HUES48 (cell line): Measurements from ENCODE around the gene KATNAL2.

Experiments
- H3K27ac ChIP-seq: one replicate; pipeline ENCODE4 v1.7.0; 2013; ENCODE audit warnings: low read depth, low read length, inconsistent platforms
- H3K27me3 ChIP-seq: 2 replicates; pipeline ENCODE4 v1.6.1; 2013; ENCODE audit warnings: mild to moderate bottlenecking, low read length; ENCODE audit not compliant: control insufficient read depth, insufficient read depth
- H3K36me3 ChIP-seq: 2 replicates; pipeline ENCODE4 v1.6.1; 2013; ENCODE audit warnings: low read length; ENCODE audit not compliant: control insufficient read depth, insufficient read depth
- H3K4me1 ChIP-seq: 2 replicates; pipeline ENCODE4 v1.6.1; 2013; ENCODE audit warnings: mild to moderate bottlenecking, low read length; ENCODE audit not compliant: control insufficient read depth, insufficient read depth
- H3K4me3 ChIP-seq: 2 replicates; pipeline ENCODE4 v1.5.1; 2013; ENCODE audit warnings: mild to moderate bottlenecking, low read depth, low read length
- H3K9ac ChIP-seq: 2 replicates; pipeline ENCODE4 v1.6.1; 2013; ENCODE audit warnings: mild to moderate bottlenecking, low read depth, low read length, moderate library complexity
- H3K9me3 ChIP-seq: 2 replicates; pipeline ENCODE4 v1.6.1; 2013; ENCODE audit warnings: low read length; ENCODE audit not compliant: control insufficient read depth, insufficient read depth

Gene KATNAL2

DNA sequence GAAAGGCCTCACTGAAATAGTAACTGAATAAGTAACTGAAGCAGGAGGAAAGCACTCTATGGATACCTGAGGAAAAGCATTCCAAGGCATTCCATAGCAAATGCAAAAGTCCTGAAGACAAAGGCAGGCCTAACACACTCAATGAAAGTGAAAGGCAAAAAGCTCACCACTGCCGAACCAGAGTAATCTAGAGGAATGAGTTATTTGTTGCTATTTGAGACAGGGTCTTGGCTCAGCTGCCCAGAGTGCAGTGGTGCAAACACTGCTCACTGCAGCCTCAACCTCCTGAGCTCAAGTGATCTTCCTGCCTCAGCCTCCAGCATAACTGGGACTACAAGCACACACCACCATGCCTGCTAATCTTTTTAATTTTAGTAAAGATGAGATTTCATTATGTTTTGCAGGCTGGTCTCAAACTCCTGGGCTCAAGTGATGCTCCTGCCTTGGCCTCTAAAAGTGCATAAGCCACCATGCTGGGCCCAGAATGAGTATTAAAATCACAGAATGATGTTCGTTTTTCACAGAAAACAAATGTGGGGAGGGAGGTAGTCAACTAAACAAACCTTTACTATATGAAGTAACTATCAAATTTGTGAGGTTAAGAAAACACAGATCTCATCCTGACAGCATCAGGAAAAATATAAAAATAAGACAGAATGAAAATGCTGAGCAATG is 18.0 kb upstream of the KATNAL2 start:
- H3K4me3 ChIP-seq, result no peak overlapping the region
- H3K36me3 ChIP-seq, result no peaks in the 10 kb centered on the region
- H3K4me1 ChIP-seq, result peaks cover 15% of the 10 kb centered on the region
- H3K27ac ChIP-seq, result peak overlapping the region; percentile 78
- H3K9me3 ChIP-seq, result no peaks in the 10 kb centered on the region
- no peaks in the 10 kb centered on the region for H3K27me3 ChIP-seq
- peak overlapping the region; percentile 14; the same call in 1 of the 2 replicates for H3K9ac ChIP-seq

GRCh38 chr18:46903406-46903805 is 14.0 kb upstream of the KATNAL2 start:
- peaks cover 14% of the 10 kb centered on the region for H3K4me1 ChIP-seq
- 0 out of 2 replicates have a peak, but pooled peaks cover 2% of the 10 kb centered on the region for H3K9me3 ChIP-seq
- no peak overlapping the region for H3K27ac ChIP-seq
- no peak overlapping the region for H3K9ac ChIP-seq
- H3K36me3 ChIP-seq, result 0 out of 2 replicates have a peak, but pooled peaks cover 3% of the 10 kb centered on the region
- H3K4me3 ChIP-seq, result no peak overlapping the region
- no peaks in the 10 kb centered on the region for H3K27me3 ChIP-seq

DNA sequence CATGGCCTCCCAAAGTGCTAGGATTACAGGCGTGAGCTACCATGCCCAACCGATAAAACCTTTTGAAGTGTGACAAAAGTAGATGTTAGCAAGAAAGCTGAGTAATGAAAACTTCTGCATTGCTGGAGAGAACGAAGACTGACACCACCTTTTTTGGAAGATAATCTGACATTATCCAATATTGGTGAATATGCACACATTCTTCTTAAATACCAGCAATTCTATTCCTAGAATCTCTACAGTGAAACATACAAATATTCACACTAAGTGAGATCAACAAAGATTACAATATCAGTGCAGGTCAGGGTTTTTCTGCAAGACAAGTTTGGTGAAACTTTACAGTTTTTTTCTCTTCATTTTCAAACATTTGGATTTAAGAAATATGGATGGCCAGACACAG is 7.9 kb upstream of the KATNAL2 start:
- Histone ChIP-seq H3K9ac (no peak overlapping the region), H3K9me3 (0 out of 2 replicates have a peak, but pooled peaks cover 2% of the 10 kb centered on the region), H3K27me3 (no peaks in the 10 kb centered on the region), H3K4me1 (peaks cover 38% of the 10 kb centered on the region), H3K4me3 (no peak overlapping the region), H3K36me3 (0 out of 2 replicates have a peak, but pooled peaks cover 3% of the 10 kb centered on the region), H3K27ac (no peak overlapping the region)

DNA sequence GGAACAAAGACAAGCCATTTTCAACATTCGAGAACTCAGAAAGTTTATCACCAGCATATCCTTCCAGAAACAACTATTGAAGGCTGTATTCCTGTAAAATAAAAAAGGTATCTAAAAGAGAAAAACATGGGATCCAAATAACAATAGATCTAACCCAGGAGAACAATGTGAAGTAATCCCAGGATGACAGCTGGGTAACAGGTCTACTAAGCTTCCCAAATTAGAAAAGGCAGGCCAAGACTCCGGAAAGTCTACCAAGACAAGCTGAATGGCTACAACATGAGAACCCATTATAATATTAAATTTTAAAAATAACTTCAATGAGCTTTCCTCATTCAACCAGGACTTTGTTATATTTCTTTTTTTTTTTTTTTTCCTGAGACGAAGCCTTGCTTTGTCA is 6.5 kb upstream of the KATNAL2 start:
- H3K9me3 ChIP-seq, result 0 out of 2 replicates have a peak, but pooled peaks cover 2% of the 10 kb centered on the region
- H3K9ac ChIP-seq, result no peak overlapping the region
- 0 out of 2 replicates have a peak, but pooled peaks cover 3% of the 10 kb centered on the region for H3K36me3 ChIP-seq

GRCh38 chr18:46915800-46916550 is 1.4 kb upstream of the KATNAL2 start:
- H3K4me3 ChIP-seq, result peak overlapping the region; percentile 96
- H3K4me1 ChIP-seq, result peaks cover 45% of the 10 kb centered on the region
- 0 out of 2 replicates have a peak overlapping the region, but pooled peaks have one; percentile 91 for H3K9ac ChIP-seq
- H3K27ac ChIP-seq, result no peak overlapping the region
- no peaks in the 10 kb centered on the region for H3K9me3 ChIP-seq
- no peaks in the 10 kb centered on the region for H3K27me3 ChIP-seq
- H3K36me3 ChIP-seq, result no peaks in the 10 kb centered on the region

More for the DNA sequence above, 6.5 kb upstream of the KATNAL2 start:
- Histone ChIP-seq H3K27me3 (no peaks in the 10 kb centered on the region), H3K27ac (no peak overlapping the region), H3K4me1 (peaks cover 48% of the 10 kb centered on the region), H3K4me3 (no peak overlapping the region)

DNA sequence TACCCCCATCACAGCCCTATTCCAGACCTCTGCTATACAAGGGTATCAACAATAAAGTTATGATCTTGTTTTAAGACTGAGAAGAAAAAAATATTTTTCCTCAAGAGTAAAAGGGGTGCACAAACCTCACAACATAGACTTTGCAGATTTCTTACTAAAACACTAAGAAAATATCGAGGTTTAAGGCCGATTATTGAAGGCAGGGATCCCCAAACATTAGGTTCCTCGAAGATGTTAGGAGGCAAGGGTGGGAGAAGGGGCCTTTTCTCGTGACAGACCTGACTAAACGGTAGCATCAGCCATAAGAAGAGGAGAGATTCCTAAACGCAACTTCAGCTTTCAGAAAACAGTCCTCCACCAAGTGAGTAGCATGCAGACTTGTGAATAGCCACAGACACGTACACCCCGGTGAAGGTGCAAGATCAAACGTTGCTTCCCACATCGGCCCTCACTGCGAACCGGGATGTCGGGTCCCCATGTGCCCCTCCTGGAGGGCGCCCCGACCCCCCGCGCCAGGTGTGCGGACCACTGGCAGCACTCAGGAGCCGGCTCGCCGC is 773 bp upstream of the KATNAL2 start:
- H3K27me3 ChIP-seq, result no peaks in the 10 kb centered on the region
- H3K36me3 ChIP-seq, result no peaks in the 10 kb centered on the region
- H3K9me3 ChIP-seq, result no peaks in the 10 kb centered on the region
- H3K4me1 ChIP-seq, result peaks cover 44% of the 10 kb centered on the region
- H3K9ac ChIP-seq, result peak overlapping the region; percentile 91
- H3K4me3 ChIP-seq, result peak overlapping the region; percentile 96
- H3K27ac ChIP-seq, result peak overlapping the region; percentile 96

DNA sequence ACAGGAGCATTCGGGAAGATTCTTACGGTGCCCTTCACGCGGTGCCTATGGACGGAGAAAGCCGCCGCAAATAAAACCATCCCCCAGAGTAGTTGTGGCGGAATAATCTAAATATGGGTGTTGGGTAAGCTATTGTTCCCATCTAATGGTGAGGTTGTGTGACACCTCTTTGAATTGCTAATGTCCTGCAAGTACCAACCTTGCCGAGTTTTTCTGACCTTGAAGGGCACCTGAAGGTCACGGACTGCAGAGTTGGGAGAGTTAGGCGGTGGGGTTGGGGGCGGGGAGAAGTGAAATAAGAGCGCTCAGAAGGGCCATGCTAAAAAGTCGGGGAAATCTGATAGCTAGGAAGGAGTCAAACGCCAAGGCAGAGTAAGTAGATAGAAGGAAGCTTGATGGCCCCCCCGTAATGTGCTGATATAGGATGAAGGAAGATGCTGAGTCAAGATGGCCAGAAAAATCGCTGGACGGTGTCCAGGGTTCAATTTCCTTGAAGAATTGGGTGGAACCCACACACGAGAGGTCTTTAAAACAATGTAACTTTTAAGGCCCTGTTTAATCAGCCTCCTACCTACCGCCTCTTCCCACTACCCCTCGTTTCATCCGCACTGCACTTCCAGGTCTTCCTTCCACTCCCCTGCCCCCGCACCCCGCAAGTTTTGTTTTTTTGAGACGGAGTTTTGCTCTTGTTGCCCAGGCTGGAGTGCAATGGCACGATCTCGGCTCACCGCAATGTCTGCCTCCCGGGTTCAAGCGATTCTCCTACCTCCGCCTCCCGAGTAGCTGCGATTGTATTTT is 600 bp downstream of the KATNAL2 start:
- peak overlapping the region; percentile 91 for H3K9ac ChIP-seq
- H3K36me3 ChIP-seq, result no peaks in the 10 kb centered on the region
- H3K27ac ChIP-seq, result peak overlapping the region; percentile 96
- no peaks in the 10 kb centered on the region for H3K9me3 ChIP-seq
- H3K4me3 ChIP-seq, result peak overlapping the region; percentile 96
- H3K4me1 ChIP-seq, result peaks cover 35% of the 10 kb centered on the region
- no peaks in the 10 kb centered on the region for H3K27me3 ChIP-seq

DNA sequence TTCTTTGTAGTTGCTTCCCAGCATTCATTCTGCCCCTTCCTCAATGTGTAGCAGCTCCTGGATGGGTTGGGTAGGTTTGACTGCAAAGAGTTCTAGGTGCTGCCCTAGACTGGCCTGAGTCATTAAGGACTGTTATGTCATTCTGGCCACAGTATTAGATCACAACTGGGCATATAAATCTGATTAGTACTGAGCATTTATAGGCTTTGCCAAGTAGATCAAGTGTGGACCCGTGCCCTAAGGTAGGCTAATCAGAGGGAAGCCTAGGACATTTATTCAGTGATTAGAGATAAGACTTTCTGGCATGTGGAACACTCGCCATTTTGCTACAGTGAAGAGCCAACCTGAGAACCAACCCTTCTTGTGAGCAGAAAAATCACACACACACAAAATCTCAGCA is 2.7 kb downstream of the KATNAL2 start:
- no peaks in the 10 kb centered on the region for H3K27me3 ChIP-seq
- H3K9me3 ChIP-seq, result no peaks in the 10 kb centered on the region
- no peak overlapping the region for H3K4me3 ChIP-seq
- H3K27ac ChIP-seq, result no peak overlapping the region
- no peaks in the 10 kb centered on the region for H3K36me3 ChIP-seq
- no peak overlapping the region for H3K9ac ChIP-seq
- H3K4me1 ChIP-seq, result peaks cover 14% of the 10 kb centered on the region

GRCh38 chr18:46920653-46921052 is 3.3 kb downstream of the KATNAL2 start:
- Histone ChIP-seq H3K4me1 (peaks cover 10% of the 10 kb centered on the region), H3K36me3 (no peaks in the 10 kb centered on the region), H3K27me3 (no peaks in the 10 kb centered on the region), H3K4me3 (no peak overlapping the region), H3K9ac (no peak overlapping the region), H3K9me3 (no peaks in the 10 kb centered on the region), H3K27ac (no peak overlapping the region)

- no peak overlapping the region for H3K4me3 ChIP-seq
- H3K4me1 ChIP-seq, result peaks cover 12% of the 10 kb centered on the region
- H3K27ac ChIP-seq, result no peak overlapping the region
- no peak overlapping the region for H3K9ac ChIP-seq
- no peaks in the 10 kb centered on the region for H3K36me3 ChIP-seq
- H3K9me3 ChIP-seq, result no peaks in the 10 kb centered on the region
- H3K27me3 ChIP-seq, result no peaks in the 10 kb centered on the region
Observed at GRCh38 chr18:46939337-46939963, 22.0 kb downstream of the KATNAL2 start.
